HepG2 (cell line): Measurements from ENCODE around the gene CD72. TPM values are rescaled to one million over a fixed set of nuclear protein-coding genes. Genes with fewer than 3 reads are reported as not detected.

ENCODE experiments used
- NR2F6 ChIP-seq, 2 experiments: IDR thresholded peaks; 2 replicates each; pipeline ENCODE4 v1.6.1; 2016; ENCODE audit warnings: antibody characterized with exemption in 1 of 2, mild to moderate bottlenecking in 1 of 2
- PHF8 ChIP-seq: sonication (generic); formaldehyde crosslinking; IDR thresholded peaks from 2 replicates; pipeline ENCODE4 v1.5.0; 2020; ENCODE audit warnings: missing genetic modification reagents
- PPARG ChIP-seq: conservative IDR thresholded peaks from 2 replicates; pipeline ENCODE4 v1.6.1; 2016; ENCODE audit warnings: missing biosample characterization, missing genetic modification reagents
- SIX4 ChIP-seq: sonication (generic); formaldehyde crosslinking; IDR thresholded peaks from 2 replicates; pipeline ENCODE4 v1.4.0; 2020; ENCODE audit warnings: missing genetic modification reagents
- TARDBP ChIP-seq: sonication (generic); formaldehyde crosslinking; IDR thresholded peaks from 2 replicates; pipeline ENCODE4 v1.8.0; 2022; ENCODE audit warnings: mild to moderate bottlenecking, missing genetic modification reagents
- ZBTB7A ChIP-seq: sonication (generic); formaldehyde crosslinking; IDR thresholded peaks from 2 replicates; pipeline ENCODE4 v1.8.0; 2022; ENCODE audit warnings: mild to moderate bottlenecking, missing genetic modification reagents
- ZNF180 ChIP-seq: sonication (generic); formaldehyde crosslinking; IDR thresholded peaks from 2 replicates; pipeline ENCODE4 v1.4.0; 2020; ENCODE audit warnings: low read depth, missing genetic modification reagents, borderline replicate concordance
- ZNF792 ChIP-seq: IDR thresholded peaks from 2 replicates; pipeline ENCODE4 v1.6.1; 2016
- polyA plus RNA-seq, 8 experiments: library from polyadenylated mRNA; depleted of rRNA in 3 of 8; stranded (reverse) in 7 of 8; unstranded in 1 of 8; fragments of >200 nt; fragmentation: Illumina TruSeq in 4 of 8; extraction: Trizol in 4 of 8; gene quantifications; 2 replicates each; pipeline versions ENCODE4 v1.2.1 to v1.2.3, GENCODE V29; 2011 to 2016; ENCODE audit warnings: low read depth in 4 of 8, missing spikeins in 1 of 8, mixed read lengths in 1 of 8; ENCODE audit not compliant: insufficient read depth in 1 of 8
- total RNA-seq, 5 experiments: library from RNA; depleted of rRNA; stranded (reverse); fragments of >200 nt; fragmentation: Illumina TruSeq; extraction: Trizol; gene quantifications; 2 replicates each; pipeline ENCODE4 v1.2.3, GENCODE V29; 2016; ENCODE audit warnings: low read depth in 1 of 5
- TF ChIP-seq, protein P1 (sequence below): sonication (generic); formaldehyde crosslinking; IDR thresholded peaks from 2 replicates; pipeline ENCODE4 v1.4.0; 2020; ENCODE audit warnings: missing genetic modification reagents, borderline replicate concordance
- TF ChIP-seq, protein P2 (sequence below): sonication (generic); formaldehyde crosslinking; IDR thresholded peaks from 2 replicates; pipeline ENCODE4 v1.4.0; 2020; ENCODE audit warnings: missing genetic modification reagents, borderline replicate concordance
- TF ChIP-seq, protein P3 (sequence below): sonication (generic); formaldehyde crosslinking; IDR thresholded peaks from 2 replicates; pipeline ENCODE4 v1.8.1; 2023; ENCODE audit warnings: mild to moderate bottlenecking, inconsistent platforms, moderate library complexity, missing genetic modification reagents, borderline replicate concordance
- TF ChIP-seq, protein P4 (sequence below): sonication (generic); formaldehyde crosslinking; IDR thresholded peaks from 2 replicates; pipeline ENCODE4 v1.4.0; 2020; ENCODE audit warnings: mild to moderate bottlenecking, missing genetic modification reagents
- TF ChIP-seq, protein P5 (sequence below): sonication (generic); formaldehyde crosslinking; IDR thresholded peaks from 2 replicates; pipeline ENCODE4 v1.8.0; 2022; ENCODE audit warnings: mild to moderate bottlenecking, missing genetic modification reagents, moderate library complexity
- TF ChIP-seq, protein P6 (sequence below): sonication (generic); formaldehyde crosslinking; IDR thresholded peaks from 2 replicates; pipeline ENCODE4 v1.4.0; 2020; ENCODE audit warnings: missing genetic modification reagents
- TF ChIP-seq, protein P7 (sequence below): sonication (generic); formaldehyde crosslinking; IDR thresholded peaks from 2 replicates; pipeline ENCODE4 v1.4.0; 2020; ENCODE audit warnings: missing genetic modification reagents
- TF ChIP-seq, protein P8 (sequence below): conservative IDR thresholded peaks from 2 replicates; pipeline ENCODE4 v1.6.1; 2018; ENCODE audit warnings: missing genetic modification reagents
- TF ChIP-seq, protein P9 (sequence below), 2 experiments: fragments of 450-650 bp in 1 of 2; sonication (generic) in 1 of 2; formaldehyde crosslinking; IDR thresholded peaks; 2 replicates each; pipeline versions ENCODE4 v1.5.0 to v1.8.0; 2020 to 2022; ENCODE audit warnings: mild to moderate bottlenecking in 1 of 2, missing genetic modification reagents in 1 of 2

Gene CD72
- total and polyA plus RNA-seq, 2 of the 13 experiments (the other 11 are each of a cell fraction or from before 2014, with no cell fraction given) = 0.18 to 1.1 TPM

DNA sequence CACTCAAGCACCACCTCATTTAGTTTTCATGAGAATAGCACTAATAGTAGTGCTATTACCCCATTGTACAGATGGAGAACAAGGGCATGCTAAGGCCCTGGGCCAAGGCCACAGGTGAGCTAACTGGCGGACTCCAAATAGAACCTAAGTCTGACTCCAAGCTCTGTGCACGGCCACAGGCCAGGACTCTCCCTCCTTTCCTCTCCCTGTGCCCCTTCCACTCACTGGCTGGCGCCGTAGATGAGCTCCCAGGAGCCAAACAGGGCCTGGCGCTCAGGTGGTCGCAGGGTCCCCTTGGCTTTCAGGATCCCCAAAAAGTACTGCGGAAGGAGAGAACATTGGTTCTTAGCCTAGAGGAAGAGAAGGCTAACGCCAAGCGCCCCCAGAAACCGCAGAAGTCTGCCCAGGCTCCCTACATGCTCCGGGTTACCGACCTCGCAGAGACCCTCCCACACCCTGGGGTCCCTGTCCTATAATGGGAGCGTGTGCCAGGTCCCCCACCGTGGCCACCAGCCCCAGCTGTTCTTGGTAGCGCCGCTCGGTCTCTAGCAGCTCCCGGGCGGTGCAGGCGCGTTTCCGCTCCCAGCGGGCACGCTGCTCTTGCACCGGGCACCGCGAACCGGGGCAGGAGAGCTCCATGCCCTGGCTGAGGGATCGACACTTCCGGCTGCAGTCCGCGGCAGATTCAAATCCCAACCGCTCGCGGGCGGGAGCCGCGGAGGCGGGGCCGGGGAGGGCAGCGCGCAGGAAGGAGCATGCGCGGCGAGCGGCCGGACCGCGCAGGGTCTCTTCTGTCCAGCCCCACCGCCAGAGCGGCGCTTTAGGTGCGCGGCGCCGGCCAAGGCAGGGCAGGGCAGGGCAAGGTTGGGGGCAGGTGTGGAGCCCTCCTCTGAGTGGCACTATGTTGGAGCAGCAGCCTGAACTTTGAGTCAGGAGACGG lies 46.6 kb upstream of the CD72 start, which contains the start of gene ARHGEF39 (continued):
- TF ChIP-seq ZBTB7A (peak; percentile 68; the same call in 1 of the 2 replicates), PHF8 (peak; percentile 85), SIX4 (peak; percentile 15; the same call in 1 of the 2 replicates), TARDBP (CRISPR knock-in tag) (peak; percentile 59; the same call in 1 of the 2 replicates), NR2F6 (IDR thresholded peaks at IDR 0.05) (no peak), NR2F6 (CRISPR knock-in tag; IDR thresholded peaks at IDR 0.05) (0 out of 2 replicates have a peak, but pooled peaks have one; percentile 60), ZNF792 (CRISPR knock-in tag) (peak; percentile 78), PPARG (CRISPR knock-in tag) (peak; percentile 50; the same call in 1 of the 2 replicates), ZNF180 (CRISPR knock-in tag) (no peak)
- TF ChIP-seq, protein P1, sequence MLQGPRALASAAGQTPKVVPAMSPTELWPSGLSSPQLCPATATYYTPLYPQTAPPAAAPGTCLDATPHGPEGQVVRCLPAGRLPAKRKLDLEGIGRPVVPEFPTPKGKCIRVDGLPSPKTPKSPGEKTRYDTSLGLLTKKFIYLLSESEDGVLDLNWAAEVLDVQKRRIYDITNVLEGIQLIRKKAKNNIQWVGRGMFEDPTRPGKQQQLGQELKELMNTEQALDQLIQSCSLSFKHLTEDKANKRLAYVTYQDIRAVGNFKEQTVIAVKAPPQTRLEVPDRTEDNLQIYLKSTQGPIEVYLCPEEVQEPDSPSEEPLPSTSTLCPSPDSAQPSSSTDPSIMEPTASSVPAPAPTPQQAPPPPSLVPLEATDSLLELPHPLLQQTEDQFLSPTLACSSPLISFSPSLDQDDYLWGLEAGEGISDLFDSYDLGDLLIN (CRISPR knock-in tag) = peak; percentile 98; the same call in 1 of the 2 replicates
- TF ChIP-seq, protein P2, sequence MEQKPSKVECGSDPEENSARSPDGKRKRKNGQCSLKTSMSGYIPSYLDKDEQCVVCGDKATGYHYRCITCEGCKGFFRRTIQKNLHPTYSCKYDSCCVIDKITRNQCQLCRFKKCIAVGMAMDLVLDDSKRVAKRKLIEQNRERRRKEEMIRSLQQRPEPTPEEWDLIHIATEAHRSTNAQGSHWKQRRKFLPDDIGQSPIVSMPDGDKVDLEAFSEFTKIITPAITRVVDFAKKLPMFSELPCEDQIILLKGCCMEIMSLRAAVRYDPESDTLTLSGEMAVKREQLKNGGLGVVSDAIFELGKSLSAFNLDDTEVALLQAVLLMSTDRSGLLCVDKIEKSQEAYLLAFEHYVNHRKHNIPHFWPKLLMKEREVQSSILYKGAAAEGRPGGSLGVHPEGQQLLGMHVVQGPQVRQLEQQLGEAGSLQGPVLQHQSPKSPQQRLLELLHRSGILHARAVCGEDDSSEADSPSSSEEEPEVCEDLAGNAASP (CRISPR knock-in tag) = peak; percentile 56
- TF ChIP-seq, protein P3, sequence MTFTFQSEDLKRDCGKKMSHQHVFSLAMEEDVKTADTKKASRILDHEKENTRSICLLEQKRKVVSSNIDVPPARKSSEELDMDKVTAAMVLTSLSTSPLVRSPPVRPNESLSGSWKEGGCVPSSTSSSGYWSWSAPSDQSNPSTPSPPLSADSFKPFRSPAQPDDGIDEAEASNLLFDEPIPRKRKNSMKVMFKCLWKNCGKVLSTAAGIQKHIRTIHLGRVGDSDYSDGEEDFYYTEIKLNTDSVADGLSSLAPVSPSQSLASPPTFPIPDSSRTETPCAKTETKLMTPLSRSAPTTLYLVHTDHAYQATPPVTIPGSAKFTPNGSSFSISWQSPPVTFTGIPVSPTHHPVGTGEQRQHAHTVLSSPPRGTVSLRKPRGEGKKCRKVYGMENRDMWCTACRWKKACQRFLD (CRISPR knock-in tag) = peak; percentile 66; the same call in 1 of the 2 replicates
- TF ChIP-seq, protein P4, sequence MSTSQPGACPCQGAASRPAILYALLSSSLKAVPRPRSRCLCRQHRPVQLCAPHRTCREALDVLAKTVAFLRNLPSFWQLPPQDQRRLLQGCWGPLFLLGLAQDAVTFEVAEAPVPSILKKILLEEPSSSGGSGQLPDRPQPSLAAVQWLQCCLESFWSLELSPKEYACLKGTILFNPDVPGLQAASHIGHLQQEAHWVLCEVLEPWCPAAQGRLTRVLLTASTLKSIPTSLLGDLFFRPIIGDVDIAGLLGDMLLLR (CRISPR knock-in tag) = no peak
- TF ChIP-seq, protein P5, sequence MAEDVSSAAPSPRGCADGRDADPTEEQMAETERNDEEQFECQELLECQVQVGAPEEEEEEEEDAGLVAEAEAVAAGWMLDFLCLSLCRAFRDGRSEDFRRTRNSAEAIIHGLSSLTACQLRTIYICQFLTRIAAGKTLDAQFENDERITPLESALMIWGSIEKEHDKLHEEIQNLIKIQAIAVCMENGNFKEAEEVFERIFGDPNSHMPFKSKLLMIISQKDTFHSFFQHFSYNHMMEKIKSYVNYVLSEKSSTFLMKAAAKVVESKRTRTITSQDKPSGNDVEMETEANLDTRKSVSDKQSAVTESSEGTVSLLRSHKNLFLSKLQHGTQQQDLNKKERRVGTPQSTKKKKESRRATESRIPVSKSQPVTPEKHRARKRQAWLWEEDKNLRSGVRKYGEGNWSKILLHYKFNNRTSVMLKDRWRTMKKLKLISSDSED = no peak
- TF ChIP-seq, protein P6, sequence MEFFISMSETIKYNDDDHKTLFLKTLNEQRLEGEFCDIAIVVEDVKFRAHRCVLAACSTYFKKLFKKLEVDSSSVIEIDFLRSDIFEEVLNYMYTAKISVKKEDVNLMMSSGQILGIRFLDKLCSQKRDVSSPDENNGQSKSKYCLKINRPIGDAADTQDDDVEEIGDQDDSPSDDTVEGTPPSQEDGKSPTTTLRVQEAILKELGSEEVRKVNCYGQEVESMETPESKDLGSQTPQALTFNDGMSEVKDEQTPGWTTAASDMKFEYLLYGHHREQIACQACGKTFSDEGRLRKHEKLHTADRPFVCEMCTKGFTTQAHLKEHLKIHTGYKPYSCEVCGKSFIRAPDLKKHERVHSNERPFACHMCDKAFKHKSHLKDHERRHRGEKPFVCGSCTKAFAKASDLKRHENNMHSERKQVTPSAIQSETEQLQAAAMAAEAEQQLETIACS (CRISPR knock-in tag) = peak; percentile 56; the same call in 1 of the 2 replicates
- TF ChIP-seq, protein P7, sequence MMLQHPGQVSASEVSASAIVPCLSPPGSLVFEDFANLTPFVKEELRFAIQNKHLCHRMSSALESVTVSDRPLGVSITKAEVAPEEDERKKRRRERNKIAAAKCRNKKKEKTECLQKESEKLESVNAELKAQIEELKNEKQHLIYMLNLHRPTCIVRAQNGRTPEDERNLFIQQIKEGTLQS (CRISPR knock-in tag) = peak; percentile 5; the same call in 1 of the 2 replicates
- TF ChIP-seq, protein P8, sequence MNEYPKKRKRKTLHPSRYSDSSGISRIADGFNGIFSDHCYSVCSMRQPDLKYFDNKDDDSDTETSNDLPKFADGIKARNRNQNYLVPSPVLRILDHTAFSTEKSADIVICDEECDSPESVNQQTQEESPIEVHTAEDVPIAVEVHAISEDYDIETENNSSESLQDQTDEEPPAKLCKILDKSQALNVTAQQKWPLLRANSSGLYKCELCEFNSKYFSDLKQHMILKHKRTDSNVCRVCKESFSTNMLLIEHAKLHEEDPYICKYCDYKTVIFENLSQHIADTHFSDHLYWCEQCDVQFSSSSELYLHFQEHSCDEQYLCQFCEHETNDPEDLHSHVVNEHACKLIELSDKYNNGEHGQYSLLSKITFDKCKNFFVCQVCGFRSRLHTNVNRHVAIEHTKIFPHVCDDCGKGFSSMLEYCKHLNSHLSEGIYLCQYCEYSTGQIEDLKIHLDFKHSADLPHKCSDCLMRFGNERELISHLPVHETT (CRISPR knock-in tag) = peak; percentile 53; the same call in 1 of the 2 replicates
- TF ChIP-seq, protein P9, sequence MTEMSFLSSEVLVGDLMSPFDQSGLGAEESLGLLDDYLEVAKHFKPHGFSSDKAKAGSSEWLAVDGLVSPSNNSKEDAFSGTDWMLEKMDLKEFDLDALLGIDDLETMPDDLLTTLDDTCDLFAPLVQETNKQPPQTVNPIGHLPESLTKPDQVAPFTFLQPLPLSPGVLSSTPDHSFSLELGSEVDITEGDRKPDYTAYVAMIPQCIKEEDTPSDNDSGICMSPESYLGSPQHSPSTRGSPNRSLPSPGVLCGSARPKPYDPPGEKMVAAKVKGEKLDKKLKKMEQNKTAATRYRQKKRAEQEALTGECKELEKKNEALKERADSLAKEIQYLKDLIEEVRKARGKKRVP (CRISPR knock-in tag; IDR thresholded peaks at IDR 0.05) = peak in 1 of 2 experiments; percentile 87; a peak in 2 of 4 replicates
